ENCODE data around the gene PRDM12. TPM values are rescaled to one million over a fixed set of nuclear protein-coding genes. Genes with fewer than 3 reads are reported as not detected.

PRDM12 gene
- total and polyA plus RNA-seq, 2 of the 8 experiments (the other 6 are each of a cell fraction or from before 2014, with no cell fraction given): 0.14 to 0.22 TPM

- Histone ChIP-seq H2BK5ac (ENCODE audit: low read depth, low read length) (peak overlapping the region; percentile 78; the same call in 1 of the 2 replicates), H3K23ac (ENCODE audit: insufficient read length) (no peak overlapping the region), H4K91ac (replicated peaks; ENCODE audit: insufficient read length, low read length) (no peak overlapping the region), H4K20me1 (replicated peaks in 1 of 2; ENCODE audit: control insufficient read depth in 1 of 2, insufficient read depth in 2 of 2, low read length in 2 of 2) (peaks cover 0 to 16% of the 10 kb centered on the region in 2 experiments), H3K56ac (replicated peaks; ENCODE audit: insufficient read length, low read depth, low read length) (no peak overlapping the region), H3K4me2 (ENCODE audit: insufficient read depth in 1 of 2, low read depth in 2 of 2, low read length in 2 of 2) (peak overlapping the region; percentile 84 to 96), H2AK5ac (ENCODE audit: low read depth, low read length) (no peak overlapping the region), H4K8ac (ENCODE audit: extremely low read depth, insufficient read depth, low read length) (peak overlapping the region; percentile 92; the same call in 1 of the 2 replicates), H3K27me3 (replicated peaks in 1 of 4; ENCODE audit: control insufficient read depth in 3 of 4, extremely low read depth in 1 of 4, insufficient read depth in 3 of 4, low read length in 3 of 4) (no peaks in the 10 kb centered on the region), H3K4ac (replicated peaks; ENCODE audit: insufficient read length, low read depth, low read length) (no peak overlapping the region), H2BK15ac (ENCODE audit: low read length) (no peak overlapping the region), H4K5ac (ENCODE audit: insufficient read length, low read depth, low read length) (no peak overlapping the region), H3K9ac (replicated peaks in 1 of 4; ENCODE audit: extremely low read depth in 1 of 4, low read depth in 3 of 4, low read length in 3 of 4) (peak overlapping the region; percentile 41 to 93 (median 90); a peak in 6 of 7 replicates), H3K4me1 (replicated peaks in 1 of 4; ENCODE audit: control insufficient read depth in 3 of 4, insufficient read depth in 4 of 4, low read length in 3 of 4) (peaks cover 2 to 9% (median 3%) of the 10 kb centered on the region in 4 experiments; a peak in 4 of 7 replicates), H3K14ac (ENCODE audit: insufficient read length) (no peak overlapping the region), H2AFZ (ENCODE audit: low read length) (no peak overlapping the region), H2BK12ac (ENCODE audit: low read depth, low read length) (no peak overlapping the region), H3K9me3 (ENCODE audit: insufficient read depth in 2 of 2, low read depth in 1 of 2, low read length in 1 of 2) (no peaks in the 10 kb centered on the region), H3K27ac (ENCODE audit: low read depth, low read length) (peak overlapping the region; percentile 96), H3K79me2 (ENCODE audit: control insufficient read depth in 1 of 2, insufficient read depth in 2 of 2, low read length in 2 of 2) (peaks cover 0 to 50% of the 10 kb centered on the region in 2 experiments; a peak in 3 of 4 replicates), H2BK20ac (ENCODE audit: low read length) (no peak overlapping the region), H3K23me2 (ENCODE audit: low read depth, low read length) (peaks cover 5% of the 10 kb centered on the region), H2BK120ac (replicated peaks; ENCODE audit: low read depth, low read length) (no peak overlapping the region), H3K4me3 (ENCODE audit: extremely low read depth in 1 of 4, insufficient read depth in 2 of 4, low read depth in 3 of 4, low read length in 4 of 4) (peak overlapping the region; percentile 68 to 86 (median 76)), H3K18ac (ENCODE audit: extremely low read depth, low read length) (no peak overlapping the region), H3K79me1 (ENCODE audit: low read depth, low read length) (peaks cover 3% of the 10 kb centered on the region), H3K36me3 (ENCODE audit: control insufficient read depth in 2 of 4, insufficient read depth in 4 of 4, low read length in 3 of 4) (no peaks in the 10 kb centered on the region)
- CTCF ChIA-PET (ENCODE audit: partially characterized antibody): interaction anchor here (0.6 to 3.2 kb wide), 9 partner anchors 12 to 1530 kb away, joined by 3 to 29 read pairs (median 4); no protein-coding TSS in a partner anchor
- WGBS, 2 experiments (ENCODE audit: extremely low coverage in 1 of 2, insufficient coverage in 1 of 2, insufficient read length in 1 of 2, insufficient replicate concordance in 2 of 2, low coverage in 1 of 2, low lambda C conversion rate in 2 of 2, missing lambda C conversion rate in 1 of 2): 1% methylated on average over 29 of the region's 37 CpGs; no CpG with 5 or more reads in 1 of the 2 experiments
- DNase-seq (ENCODE audit: low read depth in 1 of 2, low spot score in 2 of 2) (no peak), FAIRE-seq (no peak)
- POLR2A ChIA-PET (ENCODE audit: partially characterized antibody): interaction anchor here (0.9 to 1.3 kb wide), 6 partner anchors 11 to 153 kb away, joined by 3 to 7 read pairs (median 4); partner anchors contain the start of gene EXOSC2
- TF ChIP-seq CTCF (IDR thresholded peaks at IDR 0.05; ENCODE audit: control extremely low read depth in 1 of 3, insufficient read depth in 1 of 3, low read depth in 1 of 3, low read length in 3 of 3) (peak in 1 of 3 experiments; percentile 1; a peak in 1 of 4 replicates), CBX8 (IDR thresholded peaks at IDR 0.05; ENCODE audit: borderline replicate concordance, low read depth, low read length) (no peak), JUND (IDR thresholded peaks at IDR 0.05; ENCODE audit: low read length) (no peak), SP2 (IDR thresholded peaks at IDR 0.05; ENCODE audit: low read length) (no peak), TBP (IDR thresholded peaks at IDR 0.05; ENCODE audit: low read depth, low read length) (no peak), ASH2L (IDR thresholded peaks at IDR 0.05; ENCODE audit: low read length) (peak; percentile 8), SIX5 (IDR thresholded peaks at IDR 0.05; ENCODE audit: low read depth, low read length) (no peak), RAD21 (IDR thresholded peaks at IDR 0.05 in 1 of 2, conservative IDR thresholded peaks at IDR 0.05 in 1 of 2; ENCODE audit: low read depth in 2 of 2, low read length in 2 of 2) (peak; percentile 9 to 31; a peak in 2 of 4 replicates), SAP30 (IDR thresholded peaks at IDR 0.05; ENCODE audit: insufficient read depth, insufficient replicate concordance, low read length) (peak; percentile 40)
Measured at GRCh38 chr9:130713286-130713960, 49.0 kb downstream of the PRDM12 start.
